ENCODE data around the gene SYNE2.

Gene SYNE2

DNA sequence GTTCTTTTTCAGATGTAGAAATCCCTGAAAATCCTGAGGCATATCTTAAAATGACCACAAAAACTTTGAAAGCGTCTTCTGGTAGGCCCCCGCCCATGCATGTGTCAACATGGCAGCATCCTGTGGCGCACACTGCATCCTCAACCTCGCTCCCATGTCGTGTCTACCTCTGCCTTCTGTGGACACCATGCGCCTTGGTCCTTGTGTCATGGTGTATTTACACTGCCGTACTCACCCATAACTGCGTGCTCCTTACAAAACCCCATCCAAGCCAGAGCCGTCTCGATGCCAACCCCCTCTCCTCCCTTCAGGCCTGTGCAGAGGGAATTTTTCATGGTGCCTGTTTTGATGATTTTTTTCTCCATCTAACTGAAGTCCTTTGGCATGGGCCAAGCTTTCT lies 362.5 kb downstream of the SYNE2 start:
- no peak for DNase-seq (ENCODE audit: low read depth, low spot score)

DNA sequence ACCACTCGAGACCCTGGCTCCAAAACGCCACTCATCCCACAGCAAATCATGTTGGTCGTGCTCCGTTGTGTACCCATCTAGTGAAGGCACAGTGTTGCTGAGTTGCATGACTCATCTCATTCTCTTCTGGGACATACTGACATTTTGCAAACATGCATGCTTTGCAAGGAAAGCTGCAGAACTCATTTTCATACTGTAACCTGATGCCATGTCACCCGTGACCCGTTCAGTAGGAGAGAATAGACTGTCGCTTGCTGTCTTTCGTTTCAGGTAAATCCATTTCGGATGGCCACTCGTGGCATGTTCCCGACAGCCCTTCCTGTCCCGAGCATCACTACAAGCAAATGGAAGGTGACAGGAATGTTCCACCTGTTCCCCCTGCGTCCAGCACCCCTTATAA lies 363.2 kb downstream of the SYNE2 start:
- no peak for DNase-seq (ENCODE audit: low read depth, low spot score)

DNA sequence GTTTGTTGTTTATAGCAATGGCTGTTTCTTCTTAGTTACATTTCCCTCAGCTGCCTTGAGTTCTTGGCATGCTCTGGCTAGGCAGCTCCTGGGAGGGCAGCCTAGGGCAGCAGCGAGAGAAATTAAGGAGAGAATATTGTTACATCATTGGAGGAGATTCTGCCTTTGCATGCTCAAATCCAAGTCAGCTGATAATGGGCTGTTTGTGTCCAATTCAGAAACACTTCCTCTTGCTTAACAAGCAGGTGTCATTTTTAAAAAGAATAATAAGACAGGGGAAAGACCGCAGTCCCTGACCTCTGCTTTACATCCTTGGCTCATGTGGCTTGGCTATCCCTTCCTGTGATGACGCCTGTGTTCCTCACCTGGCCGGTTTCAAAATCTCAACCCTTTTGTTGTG lies 364.5 kb downstream of the SYNE2 start:
- DNase-seq (ENCODE audit: low read depth, low spot score): no peak

DNA sequence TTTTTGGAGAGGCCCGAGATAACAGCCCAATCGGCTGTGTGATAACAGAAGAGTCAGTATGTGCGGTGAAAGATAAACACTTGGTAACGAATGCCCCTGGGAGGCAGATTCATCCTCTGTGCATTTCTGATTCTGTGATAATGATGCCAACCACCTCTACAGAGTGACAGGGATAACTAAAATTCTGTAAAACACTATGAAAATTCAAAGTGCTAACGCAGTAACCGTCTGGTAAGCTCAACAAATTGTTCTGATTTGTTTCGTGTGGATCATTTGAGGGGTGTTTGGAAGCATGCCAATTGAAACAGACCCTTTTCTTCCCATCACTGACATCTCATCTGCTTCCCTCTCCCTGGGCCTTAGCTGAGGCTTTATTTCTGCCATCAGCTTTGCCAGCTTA lies 365.0 kb downstream of the SYNE2 start:
- DNase-seq (ENCODE audit: low read depth, low spot score): no peak

DNA sequence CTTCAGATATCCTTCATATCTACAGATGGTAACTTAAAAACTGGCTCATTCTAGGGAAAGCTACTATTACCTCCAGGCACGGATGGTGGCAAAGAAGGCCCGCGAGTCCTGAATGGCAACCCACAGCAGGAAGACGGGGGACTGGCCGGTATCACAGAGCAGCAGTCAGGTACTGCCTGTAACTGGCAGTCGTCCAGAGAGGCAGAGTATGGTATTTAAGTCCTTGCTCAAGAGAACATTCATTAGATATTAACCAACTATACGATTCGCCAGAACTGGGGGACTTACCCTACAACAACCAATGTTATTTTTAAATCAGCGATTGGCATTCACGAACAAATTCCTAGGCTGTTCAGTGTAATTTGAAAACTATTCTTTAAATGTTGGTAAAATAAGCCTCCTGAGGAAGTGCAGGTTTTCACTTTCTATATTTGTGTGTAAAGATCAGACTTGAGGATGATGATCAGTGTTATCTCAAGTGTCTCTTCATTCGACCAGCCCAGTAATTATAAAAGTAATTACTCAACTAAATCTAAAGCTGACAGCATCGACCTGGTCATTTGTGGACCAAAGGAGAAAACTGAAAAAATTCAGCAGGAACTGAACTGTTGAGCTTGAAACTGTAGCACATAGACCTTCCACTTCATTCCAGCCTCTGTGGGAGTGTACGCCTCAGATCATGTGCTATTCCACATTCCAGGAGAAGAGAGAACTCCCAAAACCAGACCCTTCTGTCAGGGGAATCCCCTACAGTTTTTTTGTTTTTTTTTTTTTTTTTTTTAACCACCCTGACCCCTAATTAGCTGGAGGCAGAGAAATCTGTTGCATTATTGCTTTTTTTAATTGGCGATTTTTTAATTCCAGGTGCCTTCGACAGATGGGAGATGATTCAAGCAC lies 365.8 kb downstream of the SYNE2 start:
- DNase-seq (ENCODE audit: low read depth, low spot score): no peak

DNA sequence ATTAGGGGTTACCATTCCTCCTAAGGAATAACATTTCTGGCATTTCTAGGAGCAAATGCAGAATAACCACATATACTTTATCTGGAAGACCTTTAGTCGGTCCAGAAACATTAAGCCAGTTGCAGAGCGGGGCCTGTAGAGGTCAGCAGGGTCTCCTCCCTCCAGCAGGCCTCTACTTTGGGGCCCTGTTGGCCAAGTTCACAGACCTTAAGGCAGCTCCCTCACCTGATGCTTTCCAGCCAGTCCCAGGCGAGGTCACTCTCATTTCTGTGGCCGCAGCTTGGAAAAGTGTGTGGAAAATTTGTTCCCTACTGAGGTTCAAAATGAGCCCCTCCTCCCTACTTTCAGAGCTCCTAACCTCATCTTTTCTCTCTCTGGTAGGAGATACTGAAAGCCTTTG lies 367.3 kb downstream of the SYNE2 start:
- DNase-seq (ENCODE audit: low read depth, low spot score): no peak

DNA sequence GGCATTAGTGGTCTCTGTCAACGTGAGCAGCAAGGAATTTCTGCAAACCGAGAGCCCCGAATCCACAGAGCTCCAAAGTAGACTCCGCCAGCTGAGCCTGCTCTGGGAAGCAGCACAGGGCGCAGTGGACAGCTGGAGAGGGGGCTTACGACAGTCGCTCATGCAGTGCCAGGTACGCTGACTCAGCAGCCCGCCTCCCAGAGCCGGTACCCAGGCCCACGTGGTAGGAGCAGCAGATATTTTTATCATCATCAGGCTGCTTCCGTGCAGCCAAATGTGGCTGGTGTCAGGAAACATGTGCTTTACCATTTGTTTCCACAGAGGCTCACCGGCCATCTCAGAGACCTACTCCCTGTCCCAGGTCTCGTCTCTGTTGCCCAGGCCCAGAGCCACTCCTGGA lies 367.7 kb downstream of the SYNE2 start:
- no peak for DNase-seq (ENCODE audit: low read depth, low spot score)

DNA sequence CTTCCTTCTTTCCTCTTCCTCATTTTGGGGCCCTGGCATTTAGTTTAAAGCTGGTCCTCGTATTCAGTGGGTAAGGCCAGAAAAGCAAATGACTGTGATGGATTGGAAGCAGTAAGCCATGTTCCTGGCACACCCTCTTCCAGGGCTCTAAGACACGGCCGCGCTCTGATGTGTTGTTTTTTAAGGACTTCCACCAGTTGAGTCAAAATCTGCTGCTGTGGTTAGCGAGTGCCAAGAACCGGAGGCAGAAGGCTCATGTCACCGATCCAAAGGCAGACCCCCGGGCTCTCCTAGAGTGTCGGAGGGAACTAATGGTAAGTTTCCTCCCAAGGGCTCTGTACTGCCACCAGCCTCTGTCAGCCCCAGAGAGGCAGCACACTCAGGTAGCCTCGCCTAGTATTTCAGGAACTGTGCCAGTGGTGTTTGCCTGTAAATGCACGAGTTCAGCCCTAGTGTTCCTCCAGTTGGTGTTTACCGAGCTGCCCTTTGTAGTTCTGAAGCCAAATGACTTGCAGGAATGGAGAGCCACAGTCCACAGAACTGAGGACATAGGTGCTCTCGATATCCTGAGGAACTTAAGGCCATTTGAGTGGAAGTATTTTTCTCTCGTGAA lies 368.7 kb downstream of the SYNE2 start:
- no peak for DNase-seq (ENCODE audit: low read depth, low spot score)

DNA sequence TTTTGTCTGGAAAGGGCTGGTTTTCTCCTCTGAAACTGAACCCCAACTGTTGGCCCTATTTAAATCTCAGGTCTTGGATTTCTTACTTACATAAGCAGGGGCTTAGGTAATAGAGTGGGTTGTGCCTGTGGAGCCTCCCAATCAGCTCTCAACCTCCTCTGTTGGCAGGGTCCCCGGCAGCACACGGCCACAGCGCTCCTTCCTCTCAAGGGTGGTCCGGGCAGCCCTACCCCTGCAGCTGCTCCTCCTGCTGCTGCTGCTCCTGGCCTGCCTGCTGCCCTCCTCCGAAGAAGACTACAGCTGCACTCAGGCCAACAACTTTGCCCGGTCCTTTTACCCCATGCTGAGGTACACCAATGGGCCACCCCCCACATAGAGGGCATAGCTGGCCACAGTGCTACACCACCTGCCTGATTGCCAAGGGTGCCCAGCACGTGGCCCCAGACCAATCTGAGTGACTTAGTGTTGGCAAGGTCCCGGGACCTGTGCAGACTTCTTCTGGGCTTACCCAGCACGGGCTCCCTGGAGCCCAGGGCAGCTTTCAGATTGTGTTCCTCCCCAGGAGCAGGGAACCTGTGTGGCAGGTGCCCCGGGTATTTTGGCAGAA lies 372.4 kb downstream of the SYNE2 start:
- no peak for DNase-seq (ENCODE audit: low read depth, low spot score)

DNA sequence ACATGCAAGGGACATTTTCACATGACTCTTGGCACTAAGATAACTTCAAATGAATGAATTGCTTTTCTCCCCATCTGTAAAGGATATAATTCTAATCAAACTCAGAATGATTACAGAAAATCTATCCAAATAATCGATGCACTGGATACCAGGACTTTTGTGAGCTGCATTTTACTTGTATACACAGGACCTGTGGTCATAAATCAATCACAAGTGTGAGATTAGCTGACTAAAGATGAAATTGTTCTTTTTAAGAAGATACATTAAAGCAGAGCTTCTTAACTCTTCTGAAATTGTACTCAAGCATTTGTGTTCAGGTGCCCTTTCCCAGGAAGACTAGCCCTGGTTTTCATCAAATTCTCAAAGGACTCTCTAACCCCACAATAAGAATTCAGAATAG lies 375.1 kb downstream of the SYNE2 start:
- no peak for DNase-seq (ENCODE audit: low read depth, low spot score)

DNA sequence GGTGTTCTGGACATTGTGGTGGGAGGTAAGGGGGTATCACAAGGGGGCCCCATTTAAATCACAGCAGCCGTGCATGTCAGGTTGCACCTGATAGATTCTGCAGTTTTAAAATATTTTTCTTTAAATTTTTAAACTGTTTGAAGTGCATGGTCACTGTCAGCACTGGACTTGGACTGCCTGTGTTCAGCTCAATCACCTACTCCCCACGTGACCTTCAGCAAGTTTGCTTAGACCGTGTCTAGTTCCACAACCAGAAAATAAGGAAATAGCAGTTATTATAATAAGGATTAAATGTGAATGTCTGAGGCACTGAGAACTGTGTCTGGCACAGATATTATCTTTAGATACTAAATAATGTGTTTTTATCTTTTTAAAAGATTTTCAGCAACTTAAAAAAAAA lies 376.7 kb downstream of the SYNE2 start:
- no peak for DNase-seq (ENCODE audit: low read depth, low spot score)

DNA sequence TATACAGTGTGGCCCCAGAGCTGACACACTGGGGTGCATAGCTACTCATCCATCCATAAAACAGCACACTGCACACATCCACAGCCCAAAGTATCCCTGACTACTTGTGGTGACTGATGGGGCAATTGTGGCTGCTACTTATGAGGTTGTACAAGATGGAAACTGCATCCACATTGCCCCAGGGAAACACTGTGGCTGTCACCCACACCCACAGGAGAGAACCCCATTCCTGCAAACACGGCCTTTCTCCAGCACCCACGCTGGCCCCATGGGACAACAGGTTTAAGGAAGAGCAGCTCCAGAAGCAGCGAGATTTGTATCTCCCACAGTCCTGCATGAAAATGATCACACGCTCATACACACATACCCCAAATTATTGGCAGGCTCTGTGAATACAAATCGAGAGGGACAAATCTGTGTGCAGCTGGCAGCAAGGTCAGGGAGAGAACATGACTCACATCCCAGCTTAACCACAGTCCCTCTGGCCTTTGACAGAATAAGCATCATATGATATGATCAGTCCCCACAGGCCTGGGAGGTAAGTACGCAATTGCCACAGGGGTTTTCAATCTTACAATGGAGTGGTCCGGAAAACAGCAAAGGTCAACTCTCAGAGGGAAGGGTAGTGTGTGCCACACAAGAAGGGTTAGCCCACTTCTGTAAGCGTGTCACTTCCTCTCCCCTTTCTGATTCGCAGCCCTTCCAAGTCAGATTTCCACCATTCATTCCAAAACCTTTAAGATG lies 379.5 kb downstream of the SYNE2 start:
- DNase-seq (ENCODE audit: low read depth, low spot score): peak; percentile 93

DNA sequence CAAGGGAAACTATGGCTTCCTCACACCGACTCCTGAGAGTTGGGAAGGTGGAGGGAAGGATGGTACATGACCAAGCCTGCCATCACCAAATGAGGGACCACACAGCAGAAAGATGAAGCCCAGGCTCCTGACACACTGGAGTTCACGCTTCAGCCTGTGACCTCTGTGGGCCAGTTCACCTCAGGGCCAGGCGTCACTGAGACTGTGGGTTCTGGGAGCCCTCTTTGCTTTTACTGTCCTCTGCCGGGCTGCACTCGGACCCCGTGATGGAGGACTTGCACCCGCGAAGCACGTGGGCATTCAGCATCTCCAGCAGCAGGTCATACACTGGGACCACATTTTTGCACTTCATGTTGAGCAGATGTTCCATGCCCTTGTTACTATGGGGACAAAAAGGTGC lies 380.1 kb downstream of the SYNE2 start:
- no peak for DNase-seq (ENCODE audit: low read depth, low spot score)

DNA sequence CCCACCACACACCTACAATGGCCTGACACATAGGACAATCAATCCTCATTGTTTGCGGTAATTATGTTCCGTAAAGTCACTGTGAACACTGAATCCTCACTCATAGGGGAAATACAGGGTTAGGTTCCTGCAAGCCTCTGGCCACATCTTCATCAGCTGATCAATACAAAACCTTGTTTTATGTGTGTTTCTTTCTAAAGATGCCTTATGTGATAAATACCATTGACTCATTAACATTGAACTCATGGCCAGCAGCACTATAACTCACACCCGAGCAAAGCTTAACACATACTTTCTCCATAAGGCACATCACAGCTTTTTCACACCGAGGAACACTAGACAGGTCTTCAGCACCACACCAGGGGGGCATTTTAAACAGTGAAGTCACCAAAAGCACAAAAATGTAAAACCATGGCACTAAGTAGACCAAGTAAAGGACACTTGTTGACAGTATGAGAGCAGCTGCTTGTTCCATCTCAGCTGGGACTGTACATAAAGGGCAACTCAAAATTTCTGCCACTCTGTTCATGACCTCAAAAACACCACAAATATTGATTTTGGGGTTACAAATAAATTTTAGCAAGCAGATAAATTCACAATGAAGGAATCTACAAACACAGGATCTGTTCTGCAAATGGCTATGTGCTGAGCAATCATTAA lies 380.9 kb downstream of the SYNE2 start:
- DNase-seq (ENCODE audit: low read depth, low spot score): no peak

DNA sequence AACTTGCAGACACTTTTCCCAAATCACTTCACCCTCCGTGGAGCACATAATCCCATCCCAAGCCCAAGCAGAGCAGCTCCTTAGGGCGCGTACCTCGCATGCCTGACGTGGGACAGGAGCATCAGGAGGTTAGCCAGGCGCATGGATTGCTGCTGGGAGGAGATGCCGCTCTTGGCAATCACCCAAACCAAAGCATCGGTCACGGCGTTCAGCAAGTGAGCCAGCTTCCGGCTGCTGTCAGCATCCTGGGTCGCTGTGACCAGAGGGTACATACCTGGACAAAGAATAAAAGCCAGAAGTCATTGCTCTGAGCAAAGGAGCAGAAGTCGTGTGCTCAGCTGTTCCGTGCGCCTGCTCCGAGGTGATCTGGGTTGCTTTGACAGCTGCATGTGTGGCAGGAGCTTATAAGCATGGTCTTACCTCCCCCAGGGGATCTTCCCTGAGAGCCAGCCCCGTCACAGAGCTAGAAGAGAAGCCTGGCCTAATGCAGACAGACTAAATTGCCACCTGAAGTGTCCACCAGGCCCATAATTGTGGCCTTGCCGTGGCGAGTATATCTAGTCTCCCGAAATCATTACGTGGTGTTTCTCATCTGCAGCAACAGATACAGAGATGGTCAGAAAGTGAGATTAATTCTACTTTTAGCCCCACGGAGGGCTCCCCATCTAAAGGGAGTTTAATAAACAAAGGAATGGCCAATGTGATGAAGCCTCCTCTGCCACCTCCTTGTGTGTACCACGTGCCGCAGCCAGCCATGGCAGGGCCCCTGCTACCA lies 382.3 kb downstream of the SYNE2 start:
- DNase-seq (ENCODE audit: low read depth, low spot score): peak; percentile 57

DNA sequence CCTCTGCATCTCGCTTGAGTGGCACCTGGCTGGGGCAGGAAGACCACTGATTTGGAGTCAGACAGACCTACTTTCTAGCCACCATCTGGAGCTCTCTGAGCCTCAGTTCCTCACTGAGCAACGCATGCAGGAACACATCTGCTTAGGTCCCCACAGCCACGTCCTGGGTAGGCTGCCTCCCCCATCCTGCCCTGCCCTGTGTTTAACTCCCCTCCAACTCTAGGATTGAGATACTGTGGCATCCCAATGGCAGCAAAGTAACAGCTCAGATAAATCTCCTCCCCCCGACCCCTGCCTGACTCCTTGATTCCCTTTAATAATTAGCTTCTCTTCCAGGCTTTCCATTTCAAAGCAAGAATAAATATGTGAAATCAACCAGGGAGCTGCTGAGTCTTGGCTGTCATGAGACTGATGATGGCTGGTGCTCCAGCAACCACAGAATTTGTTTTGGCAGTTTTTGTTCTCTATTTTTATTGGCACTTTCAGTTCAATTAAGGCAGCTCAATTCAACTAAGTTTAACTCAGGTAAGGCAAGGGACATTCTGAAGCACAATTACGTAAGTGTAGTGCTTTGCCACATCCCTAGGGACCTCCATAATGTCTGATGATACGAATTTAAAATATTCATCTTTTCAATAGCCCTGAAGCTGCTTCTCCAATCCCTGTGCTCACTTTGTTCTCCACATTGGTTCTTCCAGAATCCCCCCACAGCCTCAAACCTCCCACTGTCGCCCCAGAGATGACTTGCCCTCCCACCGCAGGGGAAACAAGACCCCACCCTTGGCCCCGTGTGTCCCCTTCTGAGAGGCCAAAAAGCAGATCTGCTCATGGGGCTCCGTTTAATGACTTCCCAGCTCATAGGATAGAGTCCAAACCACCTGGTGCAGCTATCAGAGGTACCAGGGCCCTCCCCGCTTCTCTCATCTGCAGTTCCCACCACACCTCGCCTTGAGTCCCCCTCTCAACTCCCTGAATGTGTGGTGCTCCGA lies 383.1 kb downstream of the SYNE2 start:
- no peak for DNase-seq (ENCODE audit: low read depth, low spot score)

DNA sequence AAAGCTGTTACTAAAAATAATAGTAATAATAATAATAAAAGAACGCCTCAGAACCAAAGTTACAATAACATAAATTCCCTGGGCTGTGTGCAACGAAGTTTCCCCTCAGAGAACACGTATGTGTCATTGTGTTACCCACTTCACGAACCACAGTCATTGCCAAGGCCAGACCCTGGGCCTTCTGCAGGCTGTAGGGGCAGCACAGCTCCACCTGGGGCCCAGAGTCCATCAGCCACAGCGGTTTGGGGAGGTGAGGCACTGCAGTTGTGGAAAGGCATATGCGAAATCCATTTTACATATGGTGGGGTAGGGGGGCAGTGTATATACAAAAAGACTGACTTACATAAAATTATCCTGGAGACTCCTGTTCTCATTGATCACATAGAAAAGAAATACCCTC lies 385.2 kb downstream of the SYNE2 start:
- no peak for DNase-seq (ENCODE audit: low read depth, low spot score)

DNA sequence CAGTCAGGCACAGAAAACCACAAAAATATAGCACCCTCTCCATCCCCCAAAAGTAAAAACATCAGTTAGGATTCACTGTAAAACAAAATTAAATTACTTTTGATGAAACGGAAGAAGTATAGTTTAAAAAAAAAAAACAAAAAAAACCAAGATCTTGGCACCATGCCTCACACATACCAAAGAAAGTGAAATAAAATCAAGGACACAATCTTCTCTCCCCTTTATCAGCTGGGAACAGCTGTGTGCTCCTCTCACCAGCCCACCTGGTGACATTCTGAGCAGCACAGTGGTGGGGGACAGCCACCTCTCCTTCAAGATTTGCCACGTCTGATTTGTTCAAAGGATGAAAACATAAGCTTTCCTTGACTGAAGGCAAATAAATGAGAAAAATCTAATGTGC lies 385.8 kb downstream of the SYNE2 start:
- no peak for DNase-seq (ENCODE audit: low read depth, low spot score)

DNA sequence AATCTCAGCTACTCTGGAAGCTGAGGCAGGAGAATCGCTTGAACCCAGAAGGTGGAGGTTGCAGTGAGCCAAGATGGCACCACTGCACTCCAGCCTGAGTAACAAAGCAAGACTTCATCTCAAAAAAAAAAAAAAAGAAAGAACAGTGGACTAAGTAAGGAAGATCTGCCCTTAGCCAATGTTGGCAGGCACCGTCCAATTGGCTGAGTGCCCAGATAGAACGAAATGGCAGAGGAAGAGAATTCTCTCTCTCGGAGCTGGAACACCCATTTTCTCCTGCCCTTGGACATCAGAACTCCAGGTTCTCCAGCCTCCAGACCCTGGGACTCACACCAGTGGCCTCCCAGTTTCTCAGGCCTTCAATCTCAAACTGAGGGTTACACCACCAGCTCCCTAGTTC lies 391.5 kb downstream of the SYNE2 start:
- no peak for DNase-seq (ENCODE audit: low read depth, low spot score)

DNA sequence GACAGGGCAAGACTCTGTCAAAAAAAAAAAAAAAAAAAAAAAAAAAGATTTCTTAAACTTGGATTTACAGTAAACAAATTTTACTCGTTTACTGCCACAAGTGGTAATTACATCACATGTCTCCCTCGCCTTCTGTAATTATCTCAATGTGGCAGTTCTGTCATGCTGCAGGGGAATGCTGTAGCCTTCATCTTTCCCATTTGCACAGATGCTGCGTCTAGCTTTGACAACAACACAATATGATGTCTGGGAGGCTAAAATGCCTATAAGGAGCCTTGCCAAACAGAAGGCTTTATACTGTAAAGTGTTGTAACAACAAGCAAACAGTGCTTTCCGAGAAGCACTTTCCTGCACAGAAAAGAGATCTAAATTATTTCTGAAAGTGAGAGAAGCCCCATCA lies 392.7 kb downstream of the SYNE2 start:
- DNase-seq (ENCODE audit: low read depth, low spot score): no peak

All from smooth muscle cell of the brain vasculature (primary cell).